ENCODE data around the gene FXYD6. TPM values are rescaled to one million over a fixed set of nuclear protein-coding genes. Genes with fewer than 3 reads are reported as not detected.

FXYD6 gene
- total RNA-seq, 6 experiments from 2014 or later: not detected

DNA sequence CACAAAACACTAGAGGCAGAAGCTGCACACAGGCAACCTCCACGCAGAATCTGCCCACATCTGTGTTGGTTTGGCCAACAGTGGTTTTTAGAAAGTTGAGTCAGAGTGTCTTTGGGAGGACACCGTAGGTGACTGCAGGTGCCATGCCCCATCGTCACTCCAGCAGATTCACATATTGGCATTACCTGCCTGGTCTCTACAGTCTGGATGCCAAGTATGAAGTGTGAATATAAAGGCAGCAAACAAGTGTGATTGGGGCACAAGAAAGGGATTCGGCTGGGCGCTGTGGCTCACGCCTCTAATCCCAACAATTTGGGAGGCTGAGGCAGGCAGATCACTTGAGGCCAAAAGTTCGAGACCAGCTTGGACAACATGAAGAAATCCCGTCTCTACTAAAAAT, 40.9 kb downstream of the FXYD6 start:
- TF ChIP-seq, protein P1, sequence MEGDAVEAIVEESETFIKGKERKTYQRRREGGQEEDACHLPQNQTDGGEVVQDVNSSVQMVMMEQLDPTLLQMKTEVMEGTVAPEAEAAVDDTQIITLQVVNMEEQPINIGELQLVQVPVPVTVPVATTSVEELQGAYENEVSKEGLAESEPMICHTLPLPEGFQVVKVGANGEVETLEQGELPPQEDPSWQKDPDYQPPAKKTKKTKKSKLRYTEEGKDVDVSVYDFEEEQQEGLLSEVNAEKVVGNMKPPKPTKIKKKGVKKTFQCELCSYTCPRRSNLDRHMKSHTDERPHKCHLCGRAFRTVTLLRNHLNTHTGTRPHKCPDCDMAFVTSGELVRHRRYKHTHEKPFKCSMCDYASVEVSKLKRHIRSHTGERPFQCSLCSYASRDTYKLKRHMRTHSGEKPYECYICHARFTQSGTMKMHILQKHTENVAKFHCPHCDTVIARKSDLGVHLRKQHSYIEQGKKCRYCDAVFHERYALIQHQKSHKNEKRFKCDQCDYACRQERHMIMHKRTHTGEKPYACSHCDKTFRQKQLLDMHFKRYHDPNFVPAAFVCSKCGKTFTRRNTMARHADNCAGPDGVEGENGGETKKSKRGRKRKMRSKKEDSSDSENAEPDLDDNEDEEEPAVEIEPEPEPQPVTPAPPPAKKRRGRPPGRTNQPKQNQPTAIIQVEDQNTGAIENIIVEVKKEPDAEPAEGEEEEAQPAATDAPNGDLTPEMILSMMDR (IDR thresholded peaks at IDR 0.05): no peak
- no peak overlapping the region for H3K27ac Mint-ChIP-seq
- peaks cover 55% of the 10 kb centered on the region for H3K27me3 Mint-ChIP-seq (ENCODE audit: insufficient read depth)
- DNase-seq: no peak
- H3K4me1 Mint-ChIP-seq (ENCODE audit: low read depth): no peaks in the 10 kb centered on the region
- no peak overlapping the region for H3K4me3 Mint-ChIP-seq
- H3K36me3 Mint-ChIP-seq (ENCODE audit: low read depth): no peaks in the 10 kb centered on the region
- no peaks in the 10 kb centered on the region for H3K9me3 Mint-ChIP-seq

DNA sequence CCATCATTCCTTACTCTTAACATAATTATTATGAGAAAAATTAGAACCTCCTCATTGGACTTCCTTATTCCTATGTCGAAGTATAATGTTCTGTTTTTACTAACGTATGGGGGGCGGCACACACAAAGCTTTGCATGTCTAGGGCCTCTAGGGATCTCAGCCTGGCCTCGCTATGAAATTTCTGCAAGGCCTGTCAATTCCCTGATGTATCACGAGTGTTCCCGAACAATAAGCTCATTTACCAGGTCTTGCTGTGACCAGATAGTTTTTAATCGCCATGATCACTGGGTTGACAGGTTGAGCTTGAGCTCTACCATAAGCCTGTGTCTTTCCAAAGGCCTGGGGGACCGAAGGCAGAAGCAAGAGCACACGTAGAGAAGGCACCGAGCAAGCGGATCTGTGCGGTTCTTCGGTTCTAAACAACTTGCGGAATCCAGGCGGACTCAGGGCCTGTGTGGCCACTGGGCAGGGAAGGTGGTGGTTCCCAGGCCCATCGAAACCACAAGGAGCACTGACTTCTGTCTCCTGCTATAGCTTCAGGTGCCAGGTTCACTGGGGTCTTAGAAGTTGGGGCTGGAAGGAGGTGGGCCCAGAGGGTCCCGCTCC, 41.5 kb downstream of the FXYD6 start:
- Mint-ChIP-seq H3K4me3 (no peak overlapping the region), H3K4me1 (ENCODE audit: low read depth) (no peaks in the 10 kb centered on the region), H3K36me3 (ENCODE audit: low read depth) (no peaks in the 10 kb centered on the region), H3K27me3 (ENCODE audit: insufficient read depth) (peaks cover 59% of the 10 kb centered on the region), H3K27ac (no peak overlapping the region), H3K9me3 (no peaks in the 10 kb centered on the region)
- DNase-seq: no peak
- TF ChIP-seq, protein P1 (IDR thresholded peaks at IDR 0.05): no peak

DNA sequence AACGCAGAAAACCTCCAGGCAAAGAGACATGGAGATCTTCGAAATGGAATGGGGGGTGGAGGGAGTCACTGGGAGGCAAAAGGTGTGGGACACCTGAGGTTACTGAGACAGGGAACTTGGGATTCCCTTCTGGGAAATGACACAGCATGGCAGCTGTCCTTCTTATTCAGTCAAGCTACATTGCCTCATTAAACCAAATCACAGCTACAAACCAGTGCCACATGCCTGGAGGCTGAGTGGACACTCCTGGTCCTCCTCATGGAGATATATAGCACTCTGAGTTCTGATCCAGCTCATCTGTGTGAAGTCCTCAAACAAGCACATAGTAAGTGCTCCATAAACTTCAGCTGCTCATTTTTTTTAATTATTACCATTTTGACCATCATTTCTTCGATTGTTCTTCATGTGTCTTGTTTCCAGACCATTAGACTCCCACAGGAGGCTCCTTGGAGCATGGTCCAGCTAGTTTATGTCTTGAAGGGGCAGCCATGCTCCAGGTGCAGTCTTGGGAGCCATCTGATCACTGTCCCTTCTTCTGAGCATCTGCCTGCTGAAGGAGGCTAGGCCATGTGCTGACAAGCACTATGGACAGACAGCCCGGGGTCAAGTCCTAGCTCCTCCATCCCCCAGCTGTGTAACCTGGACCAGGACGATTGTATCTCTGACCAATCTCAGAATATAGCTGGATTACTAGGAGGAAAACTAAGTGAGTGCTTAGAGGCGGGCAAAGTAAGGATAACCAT, 42.2 kb downstream of the FXYD6 start:
- no peak overlapping the region for H3K4me3 Mint-ChIP-seq
- no peaks in the 10 kb centered on the region for H3K9me3 Mint-ChIP-seq
- no peaks in the 10 kb centered on the region for H3K4me1 Mint-ChIP-seq (ENCODE audit: low read depth)
- H3K27me3 Mint-ChIP-seq (ENCODE audit: insufficient read depth): peaks cover 55% of the 10 kb centered on the region
- no peak overlapping the region for H3K27ac Mint-ChIP-seq
- DNase-seq: no peak
- TF ChIP-seq, protein P1 (IDR thresholded peaks at IDR 0.05): no peak
- no peaks in the 10 kb centered on the region for H3K36me3 Mint-ChIP-seq (ENCODE audit: low read depth)

DNA sequence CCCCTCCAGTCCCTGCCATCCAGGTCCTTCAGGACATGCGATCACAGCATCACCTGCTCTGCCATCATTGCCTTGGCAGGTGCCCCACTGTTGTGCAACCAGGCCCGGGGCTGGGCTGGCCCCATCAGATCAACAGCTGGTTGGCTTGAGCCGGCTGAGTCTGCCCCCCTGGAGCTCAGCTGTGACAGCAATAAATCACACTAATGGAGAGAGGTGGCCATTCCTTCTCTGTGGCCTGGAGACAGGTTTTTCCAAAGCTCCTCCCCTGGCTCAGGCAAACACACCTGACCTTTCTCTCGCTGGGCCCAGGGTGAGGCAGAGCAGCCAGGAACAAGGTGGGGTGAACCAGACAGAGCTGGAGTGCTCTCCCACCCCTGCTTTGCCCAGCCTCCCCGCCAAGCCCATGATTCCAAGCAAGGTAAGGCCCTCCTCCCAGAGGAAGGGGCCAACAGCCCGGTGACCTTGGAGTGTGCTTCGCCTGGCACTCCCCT, 43.0 kb downstream of the FXYD6 start:
- Mint-ChIP-seq H3K4me3 (no peak overlapping the region), H3K27ac (no peak overlapping the region), H3K27me3 (ENCODE audit: insufficient read depth) (peaks cover 49% of the 10 kb centered on the region), H3K36me3 (ENCODE audit: low read depth) (no peaks in the 10 kb centered on the region), H3K9me3 (no peaks in the 10 kb centered on the region), H3K4me1 (ENCODE audit: low read depth) (no peaks in the 10 kb centered on the region)
- DNase-seq: no peak
- TF ChIP-seq, protein P1 (IDR thresholded peaks at IDR 0.05): no peak

DNA sequence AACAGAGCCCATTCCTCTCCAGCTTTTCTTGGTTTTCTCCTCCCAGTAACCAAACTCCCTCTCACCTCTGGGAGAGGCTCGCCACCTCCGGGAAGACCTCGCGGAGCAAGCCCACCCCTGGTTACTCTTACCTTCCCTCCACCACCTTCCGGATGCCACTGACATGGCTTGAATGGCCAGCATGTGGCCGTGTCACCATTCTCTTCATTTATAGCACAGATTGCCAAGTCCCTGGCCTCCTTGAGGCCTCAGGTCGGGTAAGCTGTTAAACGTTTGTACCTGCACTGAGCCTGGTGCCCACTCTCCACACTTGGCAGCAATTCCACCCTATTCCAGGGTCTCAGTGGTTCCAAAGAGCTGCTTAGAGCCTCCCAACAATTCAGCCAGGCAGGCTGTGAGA, 43.9 kb downstream of the FXYD6 start:
- no peak overlapping the region for H3K27ac Mint-ChIP-seq

More for the DNA sequence above, 43.9 kb downstream of the FXYD6 start:
- TF ChIP-seq, protein P1 (IDR thresholded peaks at IDR 0.05): no peak
- H3K9me3 Mint-ChIP-seq: no peaks in the 10 kb centered on the region
- H3K4me3 Mint-ChIP-seq: no peak overlapping the region
- no peaks in the 10 kb centered on the region for H3K36me3 Mint-ChIP-seq (ENCODE audit: low read depth)
- DNase-seq: no peak
- no peaks in the 10 kb centered on the region for H3K4me1 Mint-ChIP-seq (ENCODE audit: low read depth)
- H3K27me3 Mint-ChIP-seq (ENCODE audit: insufficient read depth): peaks cover 43% of the 10 kb centered on the region

All from HFFc6 (cell line).